ENCODE results near the gene HERPUD2. TPM values are rescaled to one million over a fixed set of nuclear protein-coding genes. Genes with fewer than 3 reads are reported as not detected.

HERPUD2 gene
- total and polyA plus RNA-seq, 2 of the 4 experiments (the other 2 are of a cell fraction), result 22.2 to 27.2 TPM

GRCh38 chr7:35700333-35700732, 5.4 kb upstream of the HERPUD2 start:
- intact Hi-C loops (cut with micrococcal nuclease), result no loop called here
- Histone ChIP-seq H4K91ac (ENCODE audit: insufficient read depth, low read depth, low read length) (no peak overlapping the region), H3K4me1 (ENCODE audit: control insufficient read depth, insufficient read depth, low read length) (peaks cover 8% of the 10 kb centered on the region), H3K14ac (replicated peaks; ENCODE audit: low read depth, low read length) (no peak overlapping the region), H2BK20ac (ENCODE audit: low read depth, low read length) (no peak overlapping the region), H3K9me1 (ENCODE audit: insufficient read depth, low read length) (peaks cover 12% of the 10 kb centered on the region), H4K5ac (ENCODE audit: low read depth, low read length) (no peak overlapping the region), H3K9ac (ENCODE audit: low read depth, low read length) (no peak overlapping the region), H3K4me2 (ENCODE audit: low read depth, low read length) (no peak overlapping the region), H2AK5ac (ENCODE audit: low read depth, low read length) (no peak overlapping the region), H3K23ac (ENCODE audit: low read depth, low read length) (no peak overlapping the region), H2AFZ (replicated peaks; ENCODE audit: low read length, poor library complexity) (no peak overlapping the region), H3K4ac (ENCODE audit: low read depth, low read length) (no peak overlapping the region), H3K36me3 (ENCODE audit: control insufficient read depth, insufficient read depth, low read length) (no peaks in the 10 kb centered on the region; the same call in 1 of the 2 replicates), H2AK9ac (replicated peaks; ENCODE audit: low read depth, low read length, poor library complexity) (no peak overlapping the region), H2BK120ac (ENCODE audit: low read depth, low read length) (no peak overlapping the region), H3K27ac (ENCODE audit: insufficient read depth, low read length) (no peak overlapping the region), H3K18ac (ENCODE audit: low read depth, low read length) (no peak overlapping the region), H2BK15ac (ENCODE audit: low read depth, low read length) (no peak overlapping the region), H2BK5ac (ENCODE audit: low read depth, low read length, poor library complexity, severe bottlenecking) (no peak overlapping the region), H3K27me3 (ENCODE audit: control insufficient read depth, insufficient read depth, low read length) (no peaks in the 10 kb centered on the region), H4K8ac (ENCODE audit: low read depth in 2 of 2, low read length in 2 of 2) (no peak overlapping the region), H3K9me3 (ENCODE audit: control insufficient read depth, insufficient read depth, low read length) (no peaks in the 10 kb centered on the region), H3K56ac (ENCODE audit: extremely low read depth, insufficient read depth, low read length) (no peak overlapping the region), H4K20me1 (ENCODE audit: insufficient read depth, low read length) (no peaks in the 10 kb centered on the region), H3K4me3 (ENCODE audit: insufficient read depth, low read depth, low read length) (no peak overlapping the region), H3K79me1 (ENCODE audit: low read depth in 1 of 2, low read length in 2 of 2) (peaks cover 6 to 23% of the 10 kb centered on the region in 2 experiments)
- BruUV-seq (replicated peaks), result no TSS peak
- TF ChIP-seq NFE2L2 (IDR thresholded peaks at IDR 0.05; ENCODE audit: low read depth, low read length) (no peak), POLR2A (IDR thresholded peaks at IDR 0.05; ENCODE audit: low read depth, low read length) (no peak), CTCF (conservative IDR thresholded peaks at IDR 0.05; ENCODE audit: low read depth, low read length) (no peak), RFX5 (IDR thresholded peaks at IDR 0.05; ENCODE audit: low read depth, low read length) (no peak), CEBPB (IDR thresholded peaks at IDR 0.05; ENCODE audit: low read depth, low read length) (no peak), SMC3 (IDR thresholded peaks at IDR 0.05; ENCODE audit: low read depth, low read length) (no peak), MAFK (IDR thresholded peaks at IDR 0.05; ENCODE audit: low read depth, low read length) (no peak), FOS (IDR thresholded peaks at IDR 0.05; ENCODE audit: low read depth, low read length) (no peak), RAD21 (IDR thresholded peaks at IDR 0.05; ENCODE audit: low read length) (no peak)
- POLR2A ChIA-PET (ENCODE audit: unreplicated experiment), result no interaction called here
- DNase-seq (no peak), ATAC-seq (ENCODE audit: low read depth) (no peak)
- dilution Hi-C loops (cut with HindIII; ENCODE audit: low sequenced_read_pairs, unreplicated experiment), result no loop called here
- in situ Hi-C loops (cut with MboI; ENCODE audit: low sequenced_read_pairs), result loop anchor here (25.0 kb wide), 1 partner anchor 637 kb away; no protein-coding TSS in a partner anchor
- CTCF ChIA-PET, result interaction anchor here (0.6 to 1.6 kb wide), 4 partner anchors 102 to 281 kb away, joined by 3 to 5 read pairs (median 4); no protein-coding TSS in a partner anchor
